Left ventricle myocardium inferior (tissue), 1 donor: ENCODE measurements around the gene EOGT. TPM values are rescaled to one million over a fixed set of nuclear protein-coding genes. Genes with fewer than 3 reads are reported as not detected.

ENCODE experiments used
- DNase-seq: peaks from one replicate; pipeline ENCODE4 v3.0.0-alpha.2; 2020
- H3K27ac ChIP-seq: fragments of 200-600 bp; replicated peaks from 2 replicates; pipeline ENCODE4 v1.8.0; 2021
- H3K27me3 ChIP-seq: fragments of 200-600 bp; 2 replicates; pipeline ENCODE4 v1.8.0; 2021; ENCODE audit warnings: low read depth
- H3K36me3 ChIP-seq: fragments of 200-600 bp; 2 replicates; pipeline ENCODE4 v1.8.0; 2021
- H3K4me1 ChIP-seq: fragments of 200-600 bp; 2 replicates; pipeline ENCODE4 v1.8.0; 2021
- H3K4me3 ChIP-seq: fragments of 200-600 bp; 2 replicates; pipeline ENCODE4 v1.8.0; 2021; ENCODE audit warnings: mild to moderate bottlenecking, moderate library complexity
- H3K9me3 ChIP-seq: fragments of 200-600 bp; replicated peaks from 2 replicates; pipeline ENCODE4 v1.8.0; 2021
- CTCF ChIP-seq: fragments of 200-600 bp; IDR thresholded peaks from 2 replicates; pipeline ENCODE4 v1.8.0; 2021; ENCODE audit warnings: antibody characterized with exemption, mild to moderate bottlenecking, borderline replicate concordance
- intact Hi-C: fragments of 100-400 bp; cut with micrococcal nuclease; formaldehyde crosslinking; loops from one replicate; pipeline ENCODE4 v1.11.0; 2022
- total RNA-seq: library from RNA; stranded (reverse); fragmentation: NEBNext Ultra II Directional; extraction: Animal tissue kit (Norgen Biotek cat#: 25700); gene quantifications from one replicate; pipeline ENCODE4 v1.2.1, GENCODE V29; 2021
- donor health status: DM: no; HTN: yes; CAD: no; lungs with severe emphysema.

EOGT gene
- total RNA-seq, 1 donor from 2014 or later, result 28.2 TPM

GRCh38 chr3:68974711-68975110 is 38.8 kb downstream of the EOGT start:
- no peak overlapping the region for H3K27ac ChIP-seq
- TF ChIP-seq CTCF, result no peak
- H3K4me3 ChIP-seq, result no peak overlapping the region
- intact Hi-C loops, result no loop called here
- peaks cover 12% of the 10 kb centered on the region for H3K27me3 ChIP-seq
- no peaks in the 10 kb centered on the region for H3K4me1 ChIP-seq
- no peaks in the 10 kb centered on the region for H3K9me3 ChIP-seq
- peaks cover 49% of the 10 kb centered on the region for H3K36me3 ChIP-seq
- DNase-seq, result no peak

- no peak overlapping the region for H3K4me3 ChIP-seq
- no peak for TF ChIP-seq CTCF
- H3K9me3 ChIP-seq, result no peaks in the 10 kb centered on the region
- H3K36me3 ChIP-seq, result peaks cover 38% of the 10 kb centered on the region
- intact Hi-C loops, result no loop called here
- no peak overlapping the region for H3K27ac ChIP-seq
- no peaks in the 10 kb centered on the region for H3K4me1 ChIP-seq
- no peak for DNase-seq
- peaks cover 21% of the 10 kb centered on the region for H3K27me3 ChIP-seq
Measured at GRCh38 chr3:68973639-68974038, 39.8 kb downstream of the EOGT start.

GRCh38 chr3:68972358-68972979 is 41.0 kb downstream of the EOGT start:
- DNase-seq, result peak; percentile 20
- H3K4me1 ChIP-seq, result no peaks in the 10 kb centered on the region
- H3K27me3 ChIP-seq, result peaks cover 31% of the 10 kb centered on the region
- peaks cover 26% of the 10 kb centered on the region for H3K36me3 ChIP-seq
- no peak overlapping the region for H3K4me3 ChIP-seq
- no peaks in the 10 kb centered on the region for H3K9me3 ChIP-seq
- no peak overlapping the region for H3K27ac ChIP-seq
- TF ChIP-seq CTCF, result peak; percentile 70
- intact Hi-C loops, result no loop called here

GRCh38 chr3:68964694-68965093 is 48.8 kb downstream of the EOGT start:
- no peak overlapping the region for H3K27ac ChIP-seq
- H3K36me3 ChIP-seq, result no peaks in the 10 kb centered on the region
- DNase-seq, result no peak
- peaks cover 63% of the 10 kb centered on the region for H3K27me3 ChIP-seq
- no peak overlapping the region for H3K4me3 ChIP-seq
- H3K9me3 ChIP-seq, result no peaks in the 10 kb centered on the region
- no peak for TF ChIP-seq CTCF
- H3K4me1 ChIP-seq, result no peaks in the 10 kb centered on the region
- intact Hi-C loops, result no loop called here

GRCh38 chr3:68963891-68964290 is 49.6 kb downstream of the EOGT start:
- H3K9me3 ChIP-seq, result no peaks in the 10 kb centered on the region
- no peak for TF ChIP-seq CTCF
- H3K4me3 ChIP-seq, result no peak overlapping the region
- H3K27ac ChIP-seq, result no peak overlapping the region
- intact Hi-C loops, result no loop called here
- DNase-seq, result no peak
- H3K4me1 ChIP-seq, result no peaks in the 10 kb centered on the region
- H3K27me3 ChIP-seq, result peaks cover 66% of the 10 kb centered on the region
- H3K36me3 ChIP-seq, result no peaks in the 10 kb centered on the region

GRCh38 chr3:68963376-68963775 is 50.1 kb downstream of the EOGT start:
- Histone ChIP-seq H3K4me1 (no peaks in the 10 kb centered on the region), H3K9me3 (no peaks in the 10 kb centered on the region), H3K27me3 (peaks cover 66% of the 10 kb centered on the region), H3K36me3 (no peaks in the 10 kb centered on the region), H3K27ac (no peak overlapping the region), H3K4me3 (no peak overlapping the region)
- intact Hi-C loops, result no loop called here
- TF ChIP-seq CTCF, result no peak
- no peak for DNase-seq
